Peyer's patch (tissue), 4 donors: ENCODE measurements around the gene PARP15. TPM values are rescaled to one million over a fixed set of nuclear protein-coding genes. Genes with fewer than 3 reads are reported as not detected.

Experiments used
- DNase-seq, 3 donors: peaks; one replicate each; pipeline ENCODE4 v3.0.0-alpha.2; 2017 to 2019
- H3K27ac ChIP-seq, 4 donors: fragments of 200-600 bp; sonication (generic); one replicate each; pipeline ENCODE4 v1.5.1; 2016 to 2019
- H3K27me3 ChIP-seq, 2 donors: fragments of 200-600 bp; sonication (generic); one replicate each; pipeline ENCODE4 v1.5.1; 2019
- H3K36me3 ChIP-seq, 3 donors: fragments of 200-600 bp; sonication (generic); one replicate each; pipeline ENCODE4 v1.5.1; 2016 to 2019
- H3K4me1 ChIP-seq, 4 donors: fragments of 200-600 bp; sonication (generic); one replicate each; pipeline ENCODE4 v1.5.1; 2016 to 2019
- H3K4me3 ChIP-seq, 4 donors: fragments of 200-600 bp; sonication (generic); 1 replicate in 3 of 4; 2 replicates in 1 of 4; pipeline ENCODE4 v1.5.1; 2016 to 2019; ENCODE audit warnings: mild to moderate bottlenecking in 1 of 4
- H3K9me3 ChIP-seq, 4 donors: fragments of 200-600 bp; sonication (generic); one replicate each; pipeline ENCODE4 v1.5.1; 2016 to 2019; ENCODE audit warnings: mild to moderate bottlenecking in 1 of 4
- POLR2A ChIP-seq, 2 donors: fragments of 450-650 bp; IDR thresholded peaks; one replicate each; pipeline ENCODE4 v1.5.1; 2017; ENCODE audit warnings: antibody characterized with exemption in 2 of 2, mild to moderate bottlenecking in 2 of 2, moderate library complexity in 2 of 2
- total RNA-seq, 4 donors: library from RNA; depleted of rRNA; stranded (reverse); fragments of >200 nt; gene quantifications; one replicate each; pipeline ENCODE4 v1.1.0, GENCODE V29; 2016
- TF ChIP-seq, protein P1 (sequence below), 6 experiments: fragments of 450-650 bp in 4 of 6; fragments of 200-600 bp in 2 of 6; sonication (generic) in 1 of 6; IDR thresholded peaks; one replicate each; pipeline ENCODE4 v1.5.1; 2017 to 2019; ENCODE audit warnings: antibody characterized with exemption in 6 of 6, mild to moderate bottlenecking in 3 of 6, moderate library complexity in 1 of 6

The PARP15 gene
- total RNA-seq, 4 donors from 2014 or later, result 3.1 to 109 (median 6.5) TPM

DNA sequence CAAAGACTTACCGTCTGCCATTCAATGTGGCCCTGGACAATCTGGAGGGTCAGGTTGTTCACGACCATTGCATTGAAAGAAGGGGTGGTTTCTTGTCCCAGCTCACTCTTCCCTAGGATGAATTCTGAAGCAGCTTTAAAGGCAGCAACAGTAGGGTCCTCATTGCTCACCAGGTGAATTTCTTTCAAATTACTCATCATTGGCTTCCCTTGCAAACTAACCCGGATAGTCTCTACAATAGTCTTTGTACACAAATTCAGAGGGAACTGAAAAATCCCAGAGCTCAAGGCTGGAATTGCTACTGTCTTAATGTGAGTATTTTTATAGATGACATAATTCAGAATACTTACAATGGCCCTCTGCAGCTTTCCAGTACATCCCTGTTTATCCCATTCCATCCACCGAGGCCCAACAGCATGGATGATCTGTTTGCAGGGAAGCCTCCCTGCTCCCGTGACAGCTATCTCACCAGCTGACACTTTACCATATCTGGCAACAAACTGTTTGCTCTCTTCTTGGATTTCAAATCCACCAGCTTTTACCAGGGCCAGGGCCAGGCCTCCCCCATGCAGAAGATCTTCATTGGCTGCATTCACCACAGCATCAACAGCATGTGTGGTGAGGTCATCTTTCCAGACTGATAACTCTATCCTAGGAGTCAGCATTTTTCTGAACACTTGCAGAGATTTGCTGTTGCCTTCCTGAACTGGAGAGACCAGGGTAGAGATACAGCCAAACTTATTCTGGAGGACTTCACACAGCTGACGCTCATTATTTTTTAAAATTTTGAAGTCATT lies 22.0 kb upstream of the PARP15 start:
- DNase-seq, result no peak
- Histone ChIP-seq H3K27me3 (no peaks in the 10 kb centered on the region), H3K27ac (no peak overlapping the region), H3K4me1 (no peaks in the 10 kb centered on the region), H3K9me3 (no peaks in the 10 kb centered on the region), H3K36me3 (peaks cover 0 to 77% (median 0%) of the 10 kb centered on the region in 3 donors), H3K4me3 (no peak overlapping the region)
- no peak for TF ChIP-seq POLR2A (IDR thresholded peaks at IDR 0.05)
- TF ChIP-seq, protein P1, sequence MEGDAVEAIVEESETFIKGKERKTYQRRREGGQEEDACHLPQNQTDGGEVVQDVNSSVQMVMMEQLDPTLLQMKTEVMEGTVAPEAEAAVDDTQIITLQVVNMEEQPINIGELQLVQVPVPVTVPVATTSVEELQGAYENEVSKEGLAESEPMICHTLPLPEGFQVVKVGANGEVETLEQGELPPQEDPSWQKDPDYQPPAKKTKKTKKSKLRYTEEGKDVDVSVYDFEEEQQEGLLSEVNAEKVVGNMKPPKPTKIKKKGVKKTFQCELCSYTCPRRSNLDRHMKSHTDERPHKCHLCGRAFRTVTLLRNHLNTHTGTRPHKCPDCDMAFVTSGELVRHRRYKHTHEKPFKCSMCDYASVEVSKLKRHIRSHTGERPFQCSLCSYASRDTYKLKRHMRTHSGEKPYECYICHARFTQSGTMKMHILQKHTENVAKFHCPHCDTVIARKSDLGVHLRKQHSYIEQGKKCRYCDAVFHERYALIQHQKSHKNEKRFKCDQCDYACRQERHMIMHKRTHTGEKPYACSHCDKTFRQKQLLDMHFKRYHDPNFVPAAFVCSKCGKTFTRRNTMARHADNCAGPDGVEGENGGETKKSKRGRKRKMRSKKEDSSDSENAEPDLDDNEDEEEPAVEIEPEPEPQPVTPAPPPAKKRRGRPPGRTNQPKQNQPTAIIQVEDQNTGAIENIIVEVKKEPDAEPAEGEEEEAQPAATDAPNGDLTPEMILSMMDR (IDR thresholded peaks at IDR 0.05), result no peak

DNA sequence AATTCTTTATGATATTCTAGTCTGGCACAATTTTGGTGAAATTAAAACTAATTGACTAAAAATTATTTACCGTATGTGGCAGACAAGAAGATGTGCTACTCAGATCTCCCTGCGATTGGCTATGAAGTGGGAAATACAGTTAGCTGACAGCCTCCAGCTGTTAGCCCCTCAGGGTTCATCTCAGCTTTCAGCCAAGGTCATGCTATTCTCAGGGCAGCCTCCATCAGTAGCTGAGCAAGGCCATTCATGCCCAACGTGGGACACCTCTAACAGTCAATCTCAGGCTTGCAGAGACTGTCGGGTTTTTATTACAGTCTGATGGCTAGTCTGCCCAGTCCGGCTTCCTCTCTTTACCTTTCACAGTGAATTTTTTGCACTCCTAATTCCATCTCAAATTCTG lies 20.1 kb upstream of the PARP15 start:
- Histone ChIP-seq H3K4me1 (no peaks in the 10 kb centered on the region), H3K9me3 (no peaks in the 10 kb centered on the region), H3K27ac (no peak overlapping the region), H3K4me3 (no peak overlapping the region), H3K36me3 (peaks cover 0 to 58% (median 0%) of the 10 kb centered on the region in 3 donors), H3K27me3 (no peaks in the 10 kb centered on the region)
- TF ChIP-seq, protein P1 (IDR thresholded peaks at IDR 0.05), result no peak
- TF ChIP-seq POLR2A (IDR thresholded peaks at IDR 0.05), result no peak
- no peak for DNase-seq

DNA sequence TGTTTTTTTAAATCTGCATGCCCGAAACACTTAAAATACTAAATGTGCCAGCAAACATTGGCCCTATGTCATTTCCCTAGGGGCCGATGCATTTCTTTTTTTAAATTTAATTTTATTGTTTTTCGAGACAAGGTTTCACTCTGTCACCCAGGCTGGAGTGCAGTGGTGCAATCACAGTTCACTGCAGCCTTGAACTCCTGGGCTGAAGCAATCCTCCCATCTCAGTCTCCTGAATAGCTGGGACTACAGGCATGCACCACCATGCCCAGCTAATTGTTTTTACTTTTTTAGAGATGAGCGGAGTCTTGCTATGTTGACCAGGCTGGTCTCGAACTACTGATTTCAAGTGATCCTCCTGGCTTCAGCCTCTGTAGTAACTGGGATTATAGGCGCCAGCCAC lies 18.8 kb upstream of the PARP15 start:
- no peak for DNase-seq
- Histone ChIP-seq H3K4me3 (no peak overlapping the region), H3K4me1 (peaks cover 0 to 12% (median 3%) of the 10 kb centered on the region in 4 donors), H3K27ac (no peak overlapping the region), H3K27me3 (no peaks in the 10 kb centered on the region), H3K36me3 (peaks cover 0 to 52% (median 0%) of the 10 kb centered on the region in 3 donors), H3K9me3 (no peaks in the 10 kb centered on the region)
- TF ChIP-seq, protein P1 (IDR thresholded peaks at IDR 0.05), result no peak
- no peak for TF ChIP-seq POLR2A (IDR thresholded peaks at IDR 0.05)

- H3K36me3 ChIP-seq, result peaks cover 0 to 45% (median 0%) of the 10 kb centered on the region in 3 donors
- H3K9me3 ChIP-seq, result no peaks in the 10 kb centered on the region
- no peak overlapping the region for H3K4me3 ChIP-seq
- H3K27me3 ChIP-seq, result no peaks in the 10 kb centered on the region
- H3K4me1 ChIP-seq, result peaks cover 0 to 12% (median 4%) of the 10 kb centered on the region in 4 donors
- DNase-seq, result no peak
- no peak overlapping the region for H3K27ac ChIP-seq
- TF ChIP-seq, protein P1 (IDR thresholded peaks at IDR 0.05), result no peak
Measured at GRCh38 chr3:122559906-122560305, 17.5 kb upstream of the PARP15 start.

GRCh38 chr3:122560680-122561079 lies 16.8 kb upstream of the PARP15 start:
- peaks cover 0 to 19% (median 5%) of the 10 kb centered on the region in 4 donors for H3K4me1 ChIP-seq
- TF ChIP-seq, protein P1 (IDR thresholded peaks at IDR 0.05), result peak; percentile 18 to 80 (median 70)
- TF ChIP-seq POLR2A (IDR thresholded peaks at IDR 0.05), result no peak
- H3K9me3 ChIP-seq, result no peaks in the 10 kb centered on the region
- no peaks in the 10 kb centered on the region for H3K27me3 ChIP-seq
- H3K4me3 ChIP-seq, result no peak overlapping the region
- DNase-seq, result peak in 2 of 3 donors; percentile 64 to 82
- peak overlapping the region in 1 of 4 donors; percentile 5 for H3K27ac ChIP-seq
- peaks cover 0 to 38% (median 0%) of the 10 kb centered on the region in 3 donors for H3K36me3 ChIP-seq
